HG03280 (cell line): Measurements from ENCODE around the gene IL11.

Experiments
- ATAC-seq: cut with Tn5 transposase; IDR thresholded peaks from one replicate; pipeline ENCODE4 v1.9.1; 2021; ENCODE audit warnings: mild to moderate bottlenecking, moderate library complexity; ENCODE audit not compliant: unreplicated experiment

Gene IL11

GRCh38 chr19:55353803-55354697, 16.2 kb downstream of the IL11 start:
- ATAC-seq, result no peak

DNA sequence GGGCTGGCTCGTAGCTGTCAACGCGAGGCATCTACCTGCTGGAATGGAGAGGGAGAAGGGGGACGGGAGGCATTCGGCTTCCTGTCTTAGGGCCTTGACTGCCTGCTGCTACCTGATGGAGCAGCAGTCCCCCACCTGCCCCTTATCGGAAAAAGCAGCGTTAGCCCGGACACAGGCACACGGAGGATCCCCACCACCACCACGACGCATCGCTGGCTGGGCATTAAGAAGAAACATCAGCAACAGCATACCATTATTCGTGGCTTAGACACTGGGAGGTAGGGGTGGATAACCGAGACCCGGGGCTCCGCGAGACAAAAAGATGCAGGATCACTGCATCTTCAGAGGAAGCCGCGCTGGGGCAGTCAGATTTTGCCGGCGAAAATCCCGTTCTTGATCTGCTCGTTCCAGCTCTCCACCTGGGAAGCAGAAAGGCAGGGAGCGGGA, 16.9 kb downstream of the IL11 start:
- ATAC-seq, result no peak

DNA sequence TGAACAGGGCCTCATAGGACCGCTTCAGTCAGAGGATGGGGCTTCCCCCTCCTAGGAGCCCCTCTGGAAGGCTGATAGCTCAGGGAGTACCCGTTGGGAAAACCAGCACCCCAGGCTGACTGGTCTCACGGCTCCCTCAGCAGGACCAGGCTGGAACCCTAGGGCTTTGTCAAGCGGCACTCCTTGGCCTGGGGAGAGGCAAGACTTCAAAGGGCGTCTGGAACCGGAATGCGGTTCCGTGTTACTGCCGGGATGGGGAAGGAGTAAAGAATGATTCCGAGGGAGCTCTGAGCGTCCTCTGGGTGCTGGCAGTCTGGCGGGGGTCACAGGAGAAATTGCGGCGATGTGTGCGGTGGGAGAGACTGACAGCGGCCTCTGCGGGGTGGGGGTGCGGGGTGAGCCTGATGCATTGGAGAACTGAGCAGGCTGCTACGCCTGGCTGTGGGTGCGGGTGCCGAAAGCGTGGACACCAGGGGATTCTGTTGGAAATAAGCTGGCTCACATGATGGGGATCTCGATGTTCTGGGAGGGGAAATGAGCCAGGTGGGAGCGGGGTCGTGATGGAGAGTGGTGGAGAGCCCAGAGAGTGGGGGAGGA, 17.6 kb downstream of the IL11 start:
- no peak for ATAC-seq

GRCh38 chr19:55352040-55352439, 18.2 kb downstream of the IL11 start:
- ATAC-seq, result no peak

- no peak for ATAC-seq
Measured at GRCh38 chr19:55350620-55351315, 19.5 kb downstream of the IL11 start.

GRCh38 chr19:55348317-55349034, 21.8 kb downstream of the IL11 start:
- no peak for ATAC-seq

GRCh38 chr19:55347442-55348009, 22.7 kb downstream of the IL11 start:
- no peak for ATAC-seq

GRCh38 chr19:55346725-55347441, 23.4 kb downstream of the IL11 start:
- no peak for ATAC-seq

DNA sequence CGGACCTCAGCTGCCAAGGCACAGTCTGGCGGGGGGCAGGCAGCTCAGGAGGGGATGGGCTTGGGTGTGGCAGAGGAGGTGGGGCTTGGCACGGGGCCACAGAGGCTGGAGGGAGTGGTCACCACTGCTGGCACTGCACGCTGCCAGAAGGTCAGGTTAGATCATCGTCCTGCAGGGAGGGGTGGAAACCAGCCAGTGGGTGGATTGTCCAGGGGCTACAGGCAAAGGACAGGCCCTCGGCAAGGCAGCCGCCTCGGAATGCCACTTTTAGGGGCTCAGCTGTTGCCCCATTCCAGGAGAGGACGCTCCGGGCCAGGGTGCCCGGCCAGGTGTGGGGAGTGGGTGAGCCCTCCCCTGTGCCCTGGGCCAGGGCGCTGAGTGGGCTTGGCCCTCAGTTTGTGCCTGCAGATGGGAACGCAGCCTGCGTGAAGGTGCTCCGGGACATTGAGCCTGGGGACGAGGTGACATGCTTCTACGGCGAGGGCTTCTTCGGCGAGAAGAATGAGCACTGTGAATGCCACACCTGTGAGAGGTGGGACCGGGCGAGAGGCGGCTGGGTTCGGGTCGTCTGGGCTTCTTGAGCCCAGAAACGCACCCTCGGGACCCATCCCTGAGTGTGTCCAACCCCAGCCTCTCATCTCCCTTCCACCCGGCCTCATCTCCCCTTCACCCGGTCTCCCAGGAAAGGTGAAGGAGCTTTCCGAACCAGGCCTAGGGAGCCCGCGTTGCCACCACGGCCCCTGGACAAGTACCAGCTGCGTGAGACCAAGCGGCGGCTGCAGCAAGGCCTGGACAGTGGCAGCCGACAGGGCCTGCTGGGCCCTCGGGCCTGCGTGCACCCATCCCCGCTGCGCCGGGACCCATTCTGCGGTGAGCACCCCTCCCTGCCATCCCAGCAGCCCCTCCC, 24.2 kb downstream of the IL11 start:
- ATAC-seq, result no peak

- no peak for ATAC-seq
Measured at GRCh38 chr19:55345101-55345817, 25.0 kb downstream of the IL11 start.

- ATAC-seq, result no peak
Measured at GRCh38 chr19:55344444-55344843, 25.8 kb downstream of the IL11 start.

- no peak for ATAC-seq
Measured at GRCh38 chr19:55341595-55342531, 28.4 kb downstream of the IL11 start.

- no peak for ATAC-seq
Measured at GRCh38 chr19:55341171-55341588, 29.1 kb downstream of the IL11 start.

- ATAC-seq, result no peak
Measured at GRCh38 chr19:55340784-55341147, 29.5 kb downstream of the IL11 start.

DNA sequence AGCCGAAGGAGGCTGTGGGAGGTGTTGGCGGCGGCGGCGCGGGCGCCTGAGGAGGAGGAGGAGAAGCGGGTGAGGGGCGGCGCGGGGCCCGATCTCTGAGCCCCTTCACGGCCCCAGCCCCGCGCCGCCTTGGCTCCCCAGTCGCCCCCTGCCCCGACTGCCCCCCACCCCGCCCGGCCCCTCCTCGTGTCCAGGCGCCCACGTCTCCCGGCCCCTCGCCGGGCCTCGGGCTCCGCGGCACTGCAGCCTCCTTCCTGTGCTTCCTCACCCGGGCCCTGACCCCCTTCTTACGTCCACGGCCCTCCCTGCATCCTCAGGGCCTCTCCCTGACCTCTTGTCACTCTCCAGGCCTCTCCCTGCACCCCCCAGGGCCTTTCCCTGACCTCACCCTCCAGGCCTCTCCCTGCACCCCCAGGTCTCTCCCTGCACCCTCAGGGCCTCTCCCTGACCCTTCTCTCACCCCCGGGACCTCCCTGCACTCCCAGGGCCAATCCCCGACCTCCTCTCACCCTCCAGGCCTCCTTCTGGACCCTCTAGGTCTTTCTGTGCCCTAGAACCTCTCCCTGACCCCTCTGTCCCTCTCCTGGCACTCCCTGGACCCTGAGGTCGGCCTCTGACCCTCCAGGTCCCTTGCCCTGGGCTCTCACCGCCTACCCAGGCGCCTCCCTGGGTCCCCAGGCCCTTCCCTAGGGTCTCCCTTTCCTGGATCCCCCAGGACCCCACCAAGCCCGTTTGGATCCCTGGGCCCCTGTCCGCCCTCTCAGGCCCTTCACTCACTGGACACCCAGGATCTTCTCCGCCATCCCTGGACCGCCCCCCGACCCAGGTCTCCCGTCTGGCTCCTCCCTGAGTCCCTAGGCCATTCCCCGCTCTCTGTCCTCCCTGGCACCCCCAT, 30.1 kb downstream of the IL11 start:
- no peak for ATAC-seq

DNA sequence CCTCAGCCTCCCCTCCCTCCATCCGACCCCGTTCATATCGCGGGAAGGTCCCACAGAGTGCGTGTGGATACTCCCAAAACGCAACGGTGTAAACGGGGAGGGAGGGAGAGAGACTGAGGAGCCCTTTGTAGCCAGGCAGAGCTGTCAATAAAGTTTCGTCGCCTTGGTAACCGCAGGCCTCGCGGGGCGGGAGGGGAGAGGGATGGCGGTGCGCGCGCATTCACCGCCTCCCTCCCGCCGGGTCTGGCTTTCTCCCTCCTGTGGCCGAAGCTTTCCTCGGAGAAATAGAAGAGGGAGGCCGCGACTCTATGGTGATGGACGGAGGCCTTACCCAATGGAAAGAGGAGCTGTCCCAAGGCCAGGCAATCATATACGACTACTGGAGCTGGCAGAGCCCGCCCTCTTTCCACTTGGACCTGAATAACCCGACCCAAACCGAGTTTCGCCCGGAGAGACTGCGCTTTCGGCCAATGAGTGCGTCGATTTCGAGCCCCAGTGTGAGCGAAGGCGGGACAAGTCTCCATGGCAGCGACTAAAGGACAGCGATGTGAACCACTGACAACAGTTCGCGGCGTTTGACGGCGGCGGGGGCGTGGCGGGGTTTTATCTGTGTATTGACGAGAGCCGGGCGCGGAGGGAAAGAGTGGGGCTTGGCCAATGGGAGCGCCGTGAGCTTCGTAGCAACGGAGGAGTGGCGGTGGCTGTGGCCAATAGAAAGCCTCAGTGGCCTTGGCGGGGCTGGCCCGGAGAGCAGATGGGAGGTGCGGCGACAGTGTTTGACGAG, 31.0 kb downstream of the IL11 start, which contains the start of gene KMT5C:
Gene KMT5C (plus strand): TSS at position 772 of the 784 bp plus-strand sequence. CDS start 2,061 bp downstream, outside the sequence.
- ATAC-seq, result peak; percentile 83
